Measurements from ENCODE around the gene ERF.

ERF gene

DNA sequence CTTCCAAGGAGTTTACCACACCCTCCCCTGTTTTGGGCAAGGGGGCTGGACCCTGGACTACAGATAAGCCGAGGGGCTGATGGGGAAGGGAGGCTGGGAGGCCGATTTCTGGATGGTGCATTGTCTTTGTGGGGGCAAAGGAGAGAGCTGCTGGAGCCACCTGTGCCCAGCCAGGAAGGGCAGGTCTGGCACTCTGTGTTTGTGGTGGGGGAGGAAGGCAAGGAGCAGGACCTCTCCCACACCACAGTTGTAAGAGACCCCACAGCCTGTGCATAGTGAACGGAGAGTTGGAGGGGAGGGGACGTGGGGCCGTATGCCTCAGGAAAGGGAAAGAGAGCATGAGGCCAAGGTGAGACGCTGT, 31.0 kb upstream of the ERF start:
- no peak for ATAC-seq

GRCh38 chr19:42285541-42285941, 30.6 kb upstream of the ERF start:
- TF ChIP-seq CSRNP3 (CRISPR knock-in tag; IDR thresholded peaks at IDR 0.05) (no peak), CSDC2 (CRISPR knock-in tag; IDR thresholded peaks at IDR 0.05) (no peak), ZNF565 (CRISPR knock-in tag; conservative IDR thresholded peaks at IDR 0.05; ENCODE audit: low read depth) (no peak), ISL1 (CRISPR knock-in tag; IDR thresholded peaks at IDR 0.05) (no peak), ZNF70 (CRISPR knock-in tag; IDR thresholded peaks at IDR 0.05) (no peak), OSR1 (CRISPR knock-in tag; IDR thresholded peaks at IDR 0.05) (no peak), ZFP30 (CRISPR knock-in tag; IDR thresholded peaks at IDR 0.05) (no peak)
- no peak for ATAC-seq

More for the DNA sequence above, 31.0 kb upstream of the ERF start:
- TF ChIP-seq ZFP30 (CRISPR knock-in tag; IDR thresholded peaks at IDR 0.05) (no peak), CSDC2 (CRISPR knock-in tag; IDR thresholded peaks at IDR 0.05) (no peak), OSR1 (CRISPR knock-in tag; IDR thresholded peaks at IDR 0.05) (no peak), GLIS3 (CRISPR knock-in tag; IDR thresholded peaks at IDR 0.05) (no peak), ARNTL (CRISPR knock-in tag; IDR thresholded peaks at IDR 0.05; ENCODE audit: borderline replicate concordance, low read depth) (no peak), ZNF8 (CRISPR knock-in tag; IDR thresholded peaks at IDR 0.05) (no peak), ZNF70 (CRISPR knock-in tag; IDR thresholded peaks at IDR 0.05) (no peak), ZFP3 (CRISPR knock-in tag; IDR thresholded peaks at IDR 0.05) (no peak), ZC3H10 (CRISPR knock-in tag; IDR thresholded peaks at IDR 0.05) (no peak), PPARA (CRISPR knock-in tag; IDR thresholded peaks at IDR 0.05; ENCODE audit: borderline replicate concordance) (no peak), TSHZ2 (CRISPR knock-in tag; IDR thresholded peaks at IDR 0.05) (no peak), CSRNP3 (CRISPR knock-in tag; IDR thresholded peaks at IDR 0.05) (no peak), RARB (CRISPR knock-in tag; IDR thresholded peaks at IDR 0.05) (no peak), SNAI2 (CRISPR knock-in tag; IDR thresholded peaks at IDR 0.05) (no peak), BACH2 (CRISPR knock-in tag; IDR thresholded peaks at IDR 0.05; ENCODE audit: borderline replicate concordance) (no peak), ESRRG (CRISPR knock-in tag; IDR thresholded peaks at IDR 0.05) (no peak), TOX (CRISPR knock-in tag; IDR thresholded peaks at IDR 0.05; ENCODE audit: borderline replicate concordance) (no peak)
- TF ChIP-seq, protein P1, sequence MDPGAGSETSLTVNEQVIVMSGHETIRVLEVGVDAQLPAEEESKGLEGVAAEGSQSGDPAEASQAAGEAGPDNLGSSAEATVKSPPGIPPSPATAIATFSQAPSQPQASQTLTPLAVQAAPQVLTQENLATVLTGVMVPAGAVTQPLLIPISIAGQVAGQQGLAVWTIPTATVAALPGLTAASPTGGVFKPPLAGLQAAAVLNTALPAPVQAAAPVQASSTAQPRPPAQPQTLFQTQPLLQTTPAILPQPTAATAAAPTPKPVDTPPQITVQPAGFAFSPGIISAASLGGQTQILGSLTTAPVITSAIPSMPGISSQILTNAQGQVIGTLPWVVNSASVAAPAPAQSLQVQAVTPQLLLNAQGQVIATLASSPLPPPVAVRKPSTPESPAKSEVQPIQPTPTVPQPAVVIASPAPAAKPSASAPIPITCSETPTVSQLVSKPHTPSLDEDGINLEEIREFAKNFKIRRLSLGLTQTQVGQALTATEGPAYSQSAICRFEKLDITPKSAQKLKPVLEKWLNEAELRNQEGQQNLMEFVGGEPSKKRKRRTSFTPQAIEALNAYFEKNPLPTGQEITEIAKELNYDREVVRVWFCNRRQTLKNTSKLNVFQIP (CRISPR knock-in tag; IDR thresholded peaks at IDR 0.05; ENCODE audit: borderline replicate concordance, low read depth), result no peak
- TF ChIP-seq, protein P2, sequence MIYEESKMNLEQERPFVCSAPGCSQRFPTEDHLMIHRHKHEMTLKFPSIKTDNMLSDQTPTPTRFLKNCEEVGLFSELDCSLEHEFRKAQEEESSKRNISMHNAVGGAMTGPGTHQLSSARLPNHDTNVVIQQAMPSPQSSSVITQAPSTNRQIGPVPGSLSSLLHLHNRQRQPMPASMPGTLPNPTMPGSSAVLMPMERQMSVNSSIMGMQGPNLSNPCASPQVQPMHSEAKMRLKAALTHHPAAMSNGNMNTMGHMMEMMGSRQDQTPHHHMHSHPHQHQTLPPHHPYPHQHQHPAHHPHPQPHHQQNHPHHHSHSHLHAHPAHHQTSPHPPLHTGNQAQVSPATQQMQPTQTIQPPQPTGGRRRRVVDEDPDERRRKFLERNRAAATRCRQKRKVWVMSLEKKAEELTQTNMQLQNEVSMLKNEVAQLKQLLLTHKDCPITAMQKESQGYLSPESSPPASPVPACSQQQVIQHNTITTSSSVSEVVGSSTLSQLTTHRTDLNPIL (CRISPR knock-in tag; IDR thresholded peaks at IDR 0.05; ENCODE audit: low read depth), result no peak

GRCh38 chr19:42284591-42285341, 29.8 kb upstream of the ERF start:
- no peak for ATAC-seq
- no peak for TF ChIP-seq ZNF565 (CRISPR knock-in tag; conservative IDR thresholded peaks at IDR 0.05; ENCODE audit: low read depth)
- no peak for TF ChIP-seq CSDC2 (CRISPR knock-in tag; IDR thresholded peaks at IDR 0.05)
- no peak for TF ChIP-seq BACH2 (CRISPR knock-in tag; IDR thresholded peaks at IDR 0.05; ENCODE audit: borderline replicate concordance)
- TF ChIP-seq GLIS3 (CRISPR knock-in tag; IDR thresholded peaks at IDR 0.05), result no peak
- TF ChIP-seq, protein P2 (CRISPR knock-in tag; IDR thresholded peaks at IDR 0.05; ENCODE audit: low read depth), result no peak
- TF ChIP-seq PPARA (CRISPR knock-in tag; IDR thresholded peaks at IDR 0.05; ENCODE audit: borderline replicate concordance), result no peak
- no peak for TF ChIP-seq RARB (CRISPR knock-in tag; IDR thresholded peaks at IDR 0.05)
- TF ChIP-seq TSHZ2 (CRISPR knock-in tag; IDR thresholded peaks at IDR 0.05), result no peak

All from SK-N-SH treated with all-trans-retinoic acid at 6 μM for 48 hours (cell line).